Endodermal cell (in vitro differentiated cells): Measurements from ENCODE around the gene MIPOL1. TPM values are rescaled to one million over a fixed set of nuclear protein-coding genes. Genes with fewer than 3 reads are reported as not detected.

ENCODE experiments used
- DNase-seq: peaks from one replicate; pipeline ENCODE4 v3.0.0-alpha.2; 2017
- H3K27ac ChIP-seq: 2 replicates; pipeline ENCODE4 v1.5.1; 2013; ENCODE audit warnings: mild to moderate bottlenecking, low read depth, low read length, moderate library complexity
- H3K27me3 ChIP-seq: 2 replicates; pipeline ENCODE4 v1.6.1; 2013; ENCODE audit warnings: mild to moderate bottlenecking, low read length, moderate library complexity; ENCODE audit not compliant: insufficient read depth, control insufficient read depth, poor library complexity, severe bottlenecking
- H3K36me3 ChIP-seq: 2 replicates; pipeline ENCODE4 v1.7.0; 2013; ENCODE audit warnings: mild to moderate bottlenecking, low read length, moderate library complexity; ENCODE audit not compliant: control insufficient read depth, insufficient read depth
- H3K4me1 ChIP-seq: one replicate; pipeline ENCODE4 v1.7.0; 2013; ENCODE audit warnings: low read length; ENCODE audit not compliant: control insufficient read depth, insufficient read depth
- H3K4me3 ChIP-seq: 2 replicates; pipeline ENCODE4 v1.5.1; 2013; ENCODE audit warnings: mild to moderate bottlenecking, low read length, moderate library complexity
- H3K9ac ChIP-seq: 2 replicates; pipeline ENCODE4 v1.6.1; 2013; ENCODE audit warnings: mild to moderate bottlenecking, low read length, moderate library complexity; ENCODE audit not compliant: poor library complexity, severe bottlenecking; ENCODE audit errors: extremely low read depth
- H3K9me3 ChIP-seq: 2 replicates; pipeline ENCODE4 v1.6.1; 2013; ENCODE audit warnings: mild to moderate bottlenecking, low read length, moderate library complexity; ENCODE audit not compliant: control insufficient read depth
- H3K27ac Mint-ChIP-seq: 2 replicates; pipeline ENCODE4 v1.8.0; 2020; ENCODE audit warnings: mixed read lengths
- H3K27me3 Mint-ChIP-seq: 2 replicates; pipeline ENCODE4 v1.8.0; 2021; ENCODE audit warnings: mild to moderate bottlenecking, mixed read lengths; ENCODE audit not compliant: insufficient read depth
- H3K36me3 Mint-ChIP-seq: 2 replicates; pipeline ENCODE4 v1.8.0; 2020; ENCODE audit warnings: low read depth, mixed read lengths
- H3K4me1 Mint-ChIP-seq: 2 replicates; pipeline ENCODE4 v1.8.0; 2020; ENCODE audit warnings: mixed read lengths
- H3K4me3 Mint-ChIP-seq: 2 replicates; pipeline ENCODE4 v1.8.0; 2020; ENCODE audit warnings: mild to moderate bottlenecking, moderate library complexity, mixed read lengths
- H3K9me3 Mint-ChIP-seq: 2 replicates; pipeline ENCODE4 v1.8.0; 2020; ENCODE audit warnings: mild to moderate bottlenecking, mixed read lengths
- WGBS, 2 experiments: methylation state at CpG; one replicate each; pipeline versions ENCODE4 v1.1.5 to v1.1.7; 2013; ENCODE audit warnings: missing lambda C conversion rate in 2 of 2, mixed read lengths in 1 of 2; ENCODE audit not compliant: insufficient coverage in 1 of 2, insufficient read length in 1 of 2; 5-methylcytosine and 5-hydroxymethylcytosine counted together
- total RNA-seq, 2 donors: library from RNA; stranded (reverse); fragmentation: NEBNext Ultra II Directional in 1 of 2; extraction: Animal tissue kit (Norgen Biotek cat#: 25700) in 1 of 2; gene quantifications; 2 replicates in 1 of 2; 3 replicates in 1 of 2; pipeline ENCODE4 v1.2.1, GENCODE V29; 2021
- TF ChIP-seq, protein P1 (sequence below): fragments of 200-600 bp; sonication (generic); conservative IDR thresholded peaks from 2 replicates; pipeline ENCODE4 v1.5.0; 2021; ENCODE audit warnings: antibody characterized with exemption, mild to moderate bottlenecking

MIPOL1 gene
- total RNA-seq, 2 donors from 2014 or later: 22.0 to 28.5 TPM

DNA sequence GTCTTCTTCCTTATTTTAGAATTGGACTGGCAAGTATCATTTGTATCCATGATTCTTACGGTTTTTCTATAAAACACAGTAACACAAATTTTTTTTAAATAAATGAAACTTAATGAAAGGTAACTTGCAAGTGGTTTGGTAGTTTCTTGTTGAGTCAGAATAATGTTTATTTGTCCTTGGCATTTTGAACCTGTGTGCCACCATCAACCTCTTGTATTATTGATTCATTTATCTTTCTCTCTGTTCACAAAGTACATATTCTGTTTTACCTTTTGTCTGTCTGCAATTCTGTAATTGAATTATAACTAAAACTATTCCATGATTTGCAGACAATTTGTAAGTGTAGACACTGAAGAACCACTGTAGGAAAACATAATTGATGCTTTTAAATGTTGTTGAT is 54.7 kb downstream of the MIPOL1 start:
- Mint-ChIP-seq H3K27me3 (no peaks in the 10 kb centered on the region), H3K4me1 (peaks cover 14% of the 10 kb centered on the region), H3K27ac (no peak overlapping the region), H3K9me3 (no peaks in the 10 kb centered on the region), H3K36me3 (no peaks in the 10 kb centered on the region), H3K4me3 (no peak overlapping the region)
- no peak for DNase-seq
- no CpG with 5 or more reads among the region's 1 CpG for WGBS, 2 experiments
- peaks cover 3% of the 10 kb centered on the region for H3K4me1 ChIP-seq
- no peak overlapping the region for H3K4me3 ChIP-seq
- H3K9ac ChIP-seq: no peak overlapping the region
- H3K9me3 ChIP-seq: no peaks in the 10 kb centered on the region
- peaks cover 7% of the 10 kb centered on the region for H3K36me3 ChIP-seq
- TF ChIP-seq, protein P1, sequence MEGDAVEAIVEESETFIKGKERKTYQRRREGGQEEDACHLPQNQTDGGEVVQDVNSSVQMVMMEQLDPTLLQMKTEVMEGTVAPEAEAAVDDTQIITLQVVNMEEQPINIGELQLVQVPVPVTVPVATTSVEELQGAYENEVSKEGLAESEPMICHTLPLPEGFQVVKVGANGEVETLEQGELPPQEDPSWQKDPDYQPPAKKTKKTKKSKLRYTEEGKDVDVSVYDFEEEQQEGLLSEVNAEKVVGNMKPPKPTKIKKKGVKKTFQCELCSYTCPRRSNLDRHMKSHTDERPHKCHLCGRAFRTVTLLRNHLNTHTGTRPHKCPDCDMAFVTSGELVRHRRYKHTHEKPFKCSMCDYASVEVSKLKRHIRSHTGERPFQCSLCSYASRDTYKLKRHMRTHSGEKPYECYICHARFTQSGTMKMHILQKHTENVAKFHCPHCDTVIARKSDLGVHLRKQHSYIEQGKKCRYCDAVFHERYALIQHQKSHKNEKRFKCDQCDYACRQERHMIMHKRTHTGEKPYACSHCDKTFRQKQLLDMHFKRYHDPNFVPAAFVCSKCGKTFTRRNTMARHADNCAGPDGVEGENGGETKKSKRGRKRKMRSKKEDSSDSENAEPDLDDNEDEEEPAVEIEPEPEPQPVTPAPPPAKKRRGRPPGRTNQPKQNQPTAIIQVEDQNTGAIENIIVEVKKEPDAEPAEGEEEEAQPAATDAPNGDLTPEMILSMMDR: no peak
- no peak overlapping the region for H3K27ac ChIP-seq
- no peaks in the 10 kb centered on the region for H3K27me3 ChIP-seq

DNA sequence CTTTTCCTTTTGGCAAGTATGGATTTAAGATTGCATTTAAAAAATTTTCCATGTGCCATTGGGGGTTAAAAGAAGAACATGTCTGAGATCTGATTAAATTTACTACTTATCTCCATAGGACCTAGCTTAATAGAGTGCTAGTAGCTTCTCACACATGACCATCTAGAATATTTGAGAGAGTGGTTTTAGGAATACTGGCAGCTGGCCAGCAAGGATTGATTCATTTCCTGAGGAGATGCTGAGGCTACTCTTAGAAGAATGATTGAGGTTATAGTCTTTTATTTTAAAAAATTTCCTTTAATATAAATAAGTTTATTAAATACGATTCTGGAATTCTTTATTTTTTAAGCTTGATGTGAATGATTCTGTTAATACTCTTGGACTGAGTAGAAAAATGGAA is 56.2 kb downstream of the MIPOL1 start:
- no peak overlapping the region for H3K27ac Mint-ChIP-seq
- TF ChIP-seq, protein P1: no peak
- no peaks in the 10 kb centered on the region for H3K9me3 Mint-ChIP-seq
- no peak overlapping the region for H3K9ac ChIP-seq
- no peak overlapping the region for H3K27ac ChIP-seq
- peaks cover 17% of the 10 kb centered on the region for H3K4me1 Mint-ChIP-seq
- no peaks in the 10 kb centered on the region for H3K4me1 ChIP-seq
- H3K9me3 ChIP-seq: no peaks in the 10 kb centered on the region
- WGBS, 2 experiments: 92% methylated on average over 1 of the region's 1 CpG; no CpG with 5 or more reads in 1 of the 2 experiments
- no peaks in the 10 kb centered on the region for H3K27me3 ChIP-seq
- H3K36me3 ChIP-seq: no peaks in the 10 kb centered on the region
- H3K36me3 Mint-ChIP-seq: no peaks in the 10 kb centered on the region
- H3K4me3 Mint-ChIP-seq: no peak overlapping the region
- no peak overlapping the region for H3K4me3 ChIP-seq
- no peaks in the 10 kb centered on the region for H3K27me3 Mint-ChIP-seq
- no peak for DNase-seq

DNA sequence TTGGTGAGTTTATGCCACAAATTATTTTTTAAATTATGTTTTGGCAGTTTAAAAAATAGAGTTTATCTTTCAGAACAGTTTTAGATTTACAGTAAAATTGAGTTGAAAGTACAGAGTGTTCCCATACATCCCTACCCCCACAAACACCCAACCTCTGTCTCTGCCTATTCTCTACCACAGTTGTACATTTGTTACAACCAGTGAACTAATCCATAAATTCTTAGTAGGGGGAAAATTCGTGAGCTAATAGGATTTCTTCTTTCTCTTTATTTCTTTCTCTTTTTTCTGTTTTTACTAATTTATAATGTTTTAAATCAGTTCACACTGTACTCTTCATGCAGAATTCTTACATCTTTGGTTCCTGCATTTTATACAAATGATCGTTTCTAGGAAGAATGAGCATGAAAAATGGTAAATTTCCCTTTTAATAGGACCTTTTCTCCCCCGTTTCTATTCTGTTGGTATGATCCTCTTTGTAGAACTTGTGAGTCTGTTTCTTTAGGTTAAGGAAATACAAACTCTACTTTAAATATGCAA is 56.7 kb downstream of the MIPOL1 start:
- Histone ChIP-seq H3K9me3 (no peaks in the 10 kb centered on the region), H3K4me1 (no peaks in the 10 kb centered on the region), H3K4me3 (no peak overlapping the region), H3K36me3 (no peaks in the 10 kb centered on the region), H3K27ac (no peak overlapping the region), H3K27me3 (no peaks in the 10 kb centered on the region), H3K9ac (no peak overlapping the region)
- Mint-ChIP-seq H3K27ac (no peak overlapping the region), H3K36me3 (no peaks in the 10 kb centered on the region), H3K9me3 (no peaks in the 10 kb centered on the region), H3K4me3 (no peak overlapping the region), H3K4me1 (peaks cover 17% of the 10 kb centered on the region), H3K27me3 (no peaks in the 10 kb centered on the region)
- WGBS, 2 experiments: 94 to 100% methylated on average over 1 to 2 of the region's 3 CpGs
- TF ChIP-seq, protein P1: no peak
- DNase-seq: no peak
